ENCODE measurements around the gene ACTL10. TPM values are rescaled to one million over a fixed set of nuclear protein-coding genes. Genes with fewer than 3 reads are reported as not detected.

The ACTL10 gene
- polyA plus RNA-seq, 2 of the 4 experiments (the other 2 are of a cell fraction) = not detected

- ATAC-seq (no peak), DNase-seq (ENCODE audit: low read depth in 1 of 2, low spot score in 1 of 2) (no peak), FAIRE-seq (no peak)
- no peak overlapping the region for H3K4me2 ChIP-seq
- peaks cover 20% of the 10 kb centered on the region for H3K4me1 ChIP-seq
- no peak overlapping the region for H3K4me3 ChIP-seq
- no peaks in the 10 kb centered on the region for H3K9me3 ChIP-seq
- no peak for TF ChIP-seq CEBPB (IDR thresholded peaks at IDR 0.05)
- TF ChIP-seq HOXB5 (CRISPR knock-in tag; IDR thresholded peaks at IDR 0.05) = no peak
- no peak for TF ChIP-seq HEYL (CRISPR knock-in tag; IDR thresholded peaks at IDR 0.05)
- no peak overlapping the region for H3K27ac ChIP-seq
- ChIA-PET POLR2A (no interaction called here), CTCF (interaction anchor here (0.8 to 2.0 kb wide), 4 partner anchors 8 to 448 kb away, joined by 3 to 4 read pairs (median 3); no protein-coding TSS in a partner anchor)
- WGBS (ENCODE audit: missing lambda C conversion rate) = 89% methylated on average over 5 of the region's 5 CpGs
Observed at GRCh38 chr20:33681288-33681687, 14.5 kb downstream of the ACTL10 start.

- Histone ChIP-seq H3K27ac (no peak overlapping the region), H3K4me2 (no peak overlapping the region), H3K4me3 (no peak overlapping the region), H3K4me1 (peaks cover 22% of the 10 kb centered on the region), H3K9me3 (no peaks in the 10 kb centered on the region)
- 91% methylated on average over 8 of the region's 9 CpGs for WGBS (ENCODE audit: missing lambda C conversion rate)
- DNase-seq (ENCODE audit: low read depth in 1 of 2, low spot score in 1 of 2) (no peak), ATAC-seq (no peak), FAIRE-seq (no peak)
- ChIA-PET CTCF (interaction anchor here (0.6 to 2.0 kb wide), 4 partner anchors 8 to 447 kb away, joined by 3 to 4 read pairs (median 4); partner anchors contain the start of gene ZNF341), POLR2A (no interaction called here)
- TF ChIP-seq REST (IDR thresholded peaks at IDR 0.05) (no peak), HOXB5 (CRISPR knock-in tag; IDR thresholded peaks at IDR 0.05) (no peak), ZC3H11A (IDR thresholded peaks at IDR 0.05) (no peak), ZFP36 (IDR thresholded peaks at IDR 0.05; ENCODE audit: borderline replicate concordance, partially characterized antibody) (no peak), ESRRA (IDR thresholded peaks at IDR 0.05; ENCODE audit: borderline replicate concordance, low read length) (no peak), MAX (IDR thresholded peaks at IDR 0.05) (no peak), USF2 (IDR thresholded peaks at IDR 0.05) (no peak), CHD4 (IDR thresholded peaks at IDR 0.05; ENCODE audit: borderline replicate concordance) (no peak), RFX5 (IDR thresholded peaks at IDR 0.05) (no peak), KDM1A (IDR thresholded peaks at IDR 0.05; ENCODE audit: low read depth) (no peak), PHF8 (IDR thresholded peaks at IDR 0.05; ENCODE audit: borderline replicate concordance, low read depth) (no peak), CEBPB (IDR thresholded peaks at IDR 0.05) (no peak), PBX3 (IDR thresholded peaks at IDR 0.05) (no peak), MAFK (IDR thresholded peaks at IDR 0.05; ENCODE audit: partially characterized antibody) (no peak), BCL3 (IDR thresholded peaks at IDR 0.05) (no peak), RAD21 (conservative IDR thresholded peaks at IDR 0.05 in 1 of 2, IDR thresholded peaks at IDR 0.05 in 1 of 2) (no peak)
Observed at GRCh38 chr20:33681728-33682353, 15.1 kb downstream of the ACTL10 start.

All from A549 (cell line).